Jurkat, Clone E6-1 (cell line): ENCODE results near the gene TMEM154.

Experiments used
- DNase-seq: peaks from one replicate; pipeline ENCODE4 v3.0.0-alpha.2; 2011; ENCODE audit warnings: low read depth, low spot score
- H3K4me3 ChIP-seq: 2 replicates; pipeline ENCODE4 v1.5.1; 2011; ENCODE audit warnings: mild to moderate bottlenecking, low read length, control low read depth, moderate library complexity

TMEM154 gene

GRCh38 chr4:152697284-152698088 lies 17.7 kb upstream of the TMEM154 start:
- H3K4me3 ChIP-seq = no peak overlapping the region
- no peak for DNase-seq

GRCh38 chr4:152696764-152697261 lies 17.0 kb upstream of the TMEM154 start:
- no peak overlapping the region for H3K4me3 ChIP-seq
- DNase-seq = no peak

GRCh38 chr4:152693871-152694270 lies 14.1 kb upstream of the TMEM154 start:
- no peak for DNase-seq
- H3K4me3 ChIP-seq = no peak overlapping the region

- H3K4me3 ChIP-seq = no peak overlapping the region
- no peak for DNase-seq
Measured at GRCh38 chr4:152691761-152692160, 12.0 kb upstream of the TMEM154 start.

- no peak for DNase-seq
- H3K4me3 ChIP-seq = no peak overlapping the region
Measured at GRCh38 chr4:152690706-152691651, 11.2 kb upstream of the TMEM154 start.

GRCh38 chr4:152689615-152690501 lies 10.1 kb upstream of the TMEM154 start:
- no peak overlapping the region for H3K4me3 ChIP-seq
- no peak for DNase-seq

- H3K4me3 ChIP-seq = no peak overlapping the region
- no peak for DNase-seq
Measured at GRCh38 chr4:152687974-152688599, 8.3 kb upstream of the TMEM154 start.

- no peak overlapping the region for H3K4me3 ChIP-seq
- no peak for DNase-seq
Measured at GRCh38 chr4:152686452-152687013, 6.7 kb upstream of the TMEM154 start.

- no peak overlapping the region for H3K4me3 ChIP-seq
- DNase-seq = no peak
Measured at GRCh38 chr4:152684587-152684986, 4.8 kb upstream of the TMEM154 start.

GRCh38 chr4:152684007-152684406 lies 4.2 kb upstream of the TMEM154 start:
- no peak for DNase-seq
- no peak overlapping the region for H3K4me3 ChIP-seq

GRCh38 chr4:152682143-152682941 lies 2.5 kb upstream of the TMEM154 start:
- H3K4me3 ChIP-seq = no peak overlapping the region
- no peak for DNase-seq

- no peak overlapping the region for H3K4me3 ChIP-seq
- no peak for DNase-seq
Measured at GRCh38 chr4:152680988-152681603, 1.3 kb upstream of the TMEM154 start.

GRCh38 chr4:152678841-152679240 lies 956 bp downstream of the TMEM154 start:
- H3K4me3 ChIP-seq = peak overlapping the region; percentile 75
- DNase-seq = no peak

- H3K4me3 ChIP-seq = no peak overlapping the region
- no peak for DNase-seq
Measured at GRCh38 chr4:152677117-152677516, 2.7 kb downstream of the TMEM154 start.

- no peak for DNase-seq
- no peak overlapping the region for H3K4me3 ChIP-seq
Measured at GRCh38 chr4:152676052-152676854, 3.5 kb downstream of the TMEM154 start.

GRCh38 chr4:152674359-152674758 lies 5.4 kb downstream of the TMEM154 start:
- DNase-seq = no peak
- no peak overlapping the region for H3K4me3 ChIP-seq
